VCaP (cell line): ENCODE measurements around the gene HAUS3.

Source experiments
- H3K27ac ChIP-seq: fragments of 450-650 bp; 2 replicates; pipeline ENCODE4 v1.5.1; 2017
- TF ChIP-seq, protein P1 (sequence below): fragments of 450-650 bp; conservative IDR thresholded peaks from 2 replicates; pipeline ENCODE4 v1.5.1; 2017; ENCODE audit warnings: mild to moderate bottlenecking, moderate library complexity

HAUS3 gene

DNA sequence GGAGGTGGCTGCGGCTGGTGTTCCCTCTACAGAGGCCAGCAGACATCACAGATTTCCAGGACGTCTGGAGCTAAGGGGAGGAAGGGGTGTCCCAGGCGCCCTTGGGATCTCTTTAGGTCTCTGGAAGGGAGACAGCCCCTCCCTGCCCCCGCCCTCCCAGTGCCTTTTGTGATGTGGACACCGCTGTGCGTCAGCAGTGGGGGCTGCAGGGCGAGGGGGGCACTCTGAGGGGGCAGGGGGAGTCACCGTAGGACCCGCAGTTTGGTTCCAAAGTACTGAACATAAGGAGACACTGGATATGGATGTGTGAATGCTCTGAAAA, 45.6 kb upstream of the HAUS3 start:
- TF ChIP-seq, protein P1, sequence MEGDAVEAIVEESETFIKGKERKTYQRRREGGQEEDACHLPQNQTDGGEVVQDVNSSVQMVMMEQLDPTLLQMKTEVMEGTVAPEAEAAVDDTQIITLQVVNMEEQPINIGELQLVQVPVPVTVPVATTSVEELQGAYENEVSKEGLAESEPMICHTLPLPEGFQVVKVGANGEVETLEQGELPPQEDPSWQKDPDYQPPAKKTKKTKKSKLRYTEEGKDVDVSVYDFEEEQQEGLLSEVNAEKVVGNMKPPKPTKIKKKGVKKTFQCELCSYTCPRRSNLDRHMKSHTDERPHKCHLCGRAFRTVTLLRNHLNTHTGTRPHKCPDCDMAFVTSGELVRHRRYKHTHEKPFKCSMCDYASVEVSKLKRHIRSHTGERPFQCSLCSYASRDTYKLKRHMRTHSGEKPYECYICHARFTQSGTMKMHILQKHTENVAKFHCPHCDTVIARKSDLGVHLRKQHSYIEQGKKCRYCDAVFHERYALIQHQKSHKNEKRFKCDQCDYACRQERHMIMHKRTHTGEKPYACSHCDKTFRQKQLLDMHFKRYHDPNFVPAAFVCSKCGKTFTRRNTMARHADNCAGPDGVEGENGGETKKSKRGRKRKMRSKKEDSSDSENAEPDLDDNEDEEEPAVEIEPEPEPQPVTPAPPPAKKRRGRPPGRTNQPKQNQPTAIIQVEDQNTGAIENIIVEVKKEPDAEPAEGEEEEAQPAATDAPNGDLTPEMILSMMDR, result no peak
- H3K27ac ChIP-seq, result 0 out of 2 replicates have a peak overlapping the region, but pooled peaks have one; percentile 22

DNA sequence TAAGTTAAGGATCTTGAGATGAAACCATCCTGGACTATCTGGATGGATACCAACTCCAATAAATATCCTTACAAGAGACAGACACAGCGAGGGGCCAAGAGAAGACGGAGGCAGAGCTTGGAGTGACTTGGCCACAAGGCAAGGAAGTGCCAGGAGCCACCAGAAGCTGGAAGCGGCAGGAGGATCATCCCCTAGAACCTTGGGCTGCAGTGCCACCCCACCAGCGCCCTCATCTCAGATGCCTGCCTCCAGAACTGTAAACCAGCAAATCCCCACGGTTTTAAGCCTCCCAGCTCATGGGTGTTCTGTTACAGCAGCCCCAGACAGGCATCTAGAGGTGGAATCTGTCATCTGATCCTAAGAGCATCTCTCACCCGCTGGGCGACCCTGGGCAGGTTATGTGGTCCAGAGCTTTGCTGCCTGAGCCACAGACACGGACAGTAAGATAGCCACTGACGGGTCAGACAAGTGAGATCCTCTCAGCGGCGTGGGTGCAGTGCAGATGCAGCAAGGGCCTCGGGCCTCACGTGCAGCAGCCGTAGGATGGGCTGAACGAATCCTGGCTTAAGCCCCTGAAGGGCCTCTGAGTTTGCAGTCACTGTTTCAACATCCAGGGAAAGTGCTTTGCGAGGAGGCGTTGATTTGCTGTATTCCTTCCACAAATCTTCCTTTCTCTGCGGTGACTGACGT, 45.1 kb upstream of the HAUS3 start:
- TF ChIP-seq, protein P1, result no peak
- 0 out of 2 replicates have a peak overlapping the region, but pooled peaks have one; percentile 22 for H3K27ac ChIP-seq

DNA sequence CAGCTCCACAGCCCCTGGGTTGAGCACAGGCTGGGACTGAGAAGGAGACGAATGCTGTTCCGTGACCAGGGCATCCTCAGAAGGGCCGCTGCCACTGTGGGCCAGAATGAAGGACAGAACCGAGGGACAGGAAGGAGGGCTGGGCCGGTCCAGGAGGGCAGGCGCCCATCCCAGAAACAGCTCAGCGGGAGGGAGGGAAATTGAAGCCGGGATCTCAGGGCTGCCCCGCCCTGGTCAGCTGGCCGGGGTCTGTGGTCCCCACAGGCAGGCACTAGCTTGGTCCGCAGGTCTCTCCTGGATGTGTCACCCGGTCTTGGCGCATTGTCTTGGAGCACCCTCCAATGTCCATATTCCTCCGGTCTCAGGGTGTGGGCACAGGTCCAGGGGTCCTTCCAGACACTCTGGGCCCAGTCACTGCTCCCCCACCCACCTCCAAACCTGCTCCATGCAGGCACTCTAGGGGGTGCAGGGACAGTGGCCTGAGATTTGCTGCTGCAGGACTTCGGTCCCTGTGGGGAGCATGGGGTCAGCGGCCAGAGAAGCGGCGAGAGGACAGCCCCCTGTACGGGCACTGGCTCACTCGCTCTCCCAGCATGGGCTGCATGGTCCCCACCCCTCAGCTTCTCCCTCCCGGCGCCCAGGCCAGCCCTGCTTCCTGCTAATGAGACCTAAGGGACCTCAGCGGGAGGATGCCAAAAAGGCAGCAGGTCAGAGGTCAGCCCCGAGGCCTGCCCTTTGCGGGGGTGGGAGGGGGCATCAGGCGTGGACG, 43.9 kb upstream of the HAUS3 start:
- 0 out of 2 replicates have a peak overlapping the region, but pooled peaks have one; percentile 22 for H3K27ac ChIP-seq
- TF ChIP-seq, protein P1, result no peak

DNA sequence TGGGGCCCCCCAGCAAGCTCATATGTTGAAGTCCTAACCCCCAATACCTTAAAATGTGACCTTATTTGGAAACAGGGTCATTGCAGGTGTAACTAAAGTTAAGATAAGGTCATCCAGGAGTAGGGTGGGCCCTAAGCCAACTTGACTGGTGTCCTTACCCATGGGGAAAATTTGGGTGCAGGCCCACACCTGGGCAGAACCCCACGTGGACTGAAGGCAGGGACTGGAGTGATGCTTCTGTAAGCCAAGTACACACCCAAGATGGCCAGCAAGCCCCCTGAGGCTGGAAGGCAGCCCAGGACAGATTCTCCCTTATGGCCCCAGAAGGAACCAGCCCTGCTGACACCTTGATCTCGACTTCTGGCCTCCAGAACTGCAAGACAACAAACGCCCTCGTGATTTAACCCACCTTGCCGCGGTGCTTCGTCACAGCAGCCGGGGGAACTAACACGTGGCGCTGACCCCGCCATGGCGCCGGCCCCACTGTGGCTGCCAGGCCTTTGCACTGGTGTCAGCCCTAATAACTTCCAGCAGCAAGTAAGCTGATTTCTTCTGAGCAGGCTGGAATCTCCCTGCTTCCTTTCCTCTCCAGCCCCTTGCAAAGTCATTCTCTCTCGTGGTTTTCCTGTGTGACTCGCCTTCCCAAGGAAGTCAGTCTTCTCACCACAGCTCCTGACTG, 43.2 kb upstream of the HAUS3 start:
- TF ChIP-seq, protein P1, result no peak
- no peak overlapping the region for H3K27ac ChIP-seq

DNA sequence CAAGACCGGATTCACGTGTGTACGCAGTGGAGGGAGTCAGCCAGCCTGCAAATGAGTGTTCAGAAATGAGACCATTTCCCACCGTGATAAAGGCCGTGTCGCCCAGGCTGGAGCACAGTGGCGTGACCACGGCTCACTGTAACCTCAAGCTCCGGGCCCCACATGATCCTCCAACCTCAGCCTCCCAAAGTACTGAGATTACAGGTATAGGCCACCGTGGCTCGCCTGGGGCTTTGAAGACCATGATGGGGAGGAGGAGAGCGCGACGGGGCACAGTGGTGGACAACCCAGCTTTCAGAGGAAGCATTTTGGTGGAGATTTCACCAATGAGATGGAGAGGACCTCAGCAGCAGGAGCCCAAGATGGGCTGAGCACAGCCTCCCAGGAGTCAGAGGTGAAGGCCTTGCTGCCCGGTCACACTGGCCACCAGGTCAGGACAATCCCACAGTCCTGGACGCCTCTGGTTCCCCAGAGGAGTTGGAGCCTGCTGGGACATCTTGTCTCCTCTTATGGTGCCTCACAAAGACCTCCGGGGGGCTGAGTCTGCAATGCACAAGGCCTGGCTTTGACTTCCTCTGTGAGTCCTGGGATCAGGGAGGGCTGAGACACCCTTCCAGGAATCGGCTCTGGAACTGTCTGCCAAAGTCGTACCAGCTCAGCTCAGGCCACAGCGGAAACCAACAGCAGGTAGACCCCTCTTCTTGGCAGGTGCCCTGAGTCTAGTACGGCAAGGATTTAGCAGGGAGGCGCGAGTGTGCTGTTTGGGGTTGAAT, 42.4 kb upstream of the HAUS3 start:
- H3K27ac ChIP-seq, result no peak overlapping the region
- TF ChIP-seq, protein P1, result no peak

DNA sequence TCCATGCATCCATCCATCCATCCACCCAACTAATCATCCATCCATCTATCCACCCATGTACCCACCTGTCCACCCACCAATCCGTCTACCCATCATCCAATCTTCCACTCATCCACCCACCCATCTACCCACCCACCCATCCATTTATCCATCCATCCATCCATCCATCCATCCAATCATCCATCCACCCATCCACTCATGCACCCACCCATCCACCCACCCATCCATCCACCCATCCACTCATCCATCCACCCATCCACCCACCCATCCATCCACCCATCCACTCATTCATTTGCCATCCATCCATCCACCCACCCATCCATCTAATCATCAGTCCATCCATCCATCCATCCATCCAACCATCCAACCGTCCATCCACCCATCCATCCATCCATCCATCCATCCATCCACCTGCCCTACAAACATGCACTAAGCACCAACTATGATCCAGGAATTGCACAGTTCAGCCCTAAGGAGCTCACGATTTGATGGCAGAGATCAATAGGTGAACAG, 41.3 kb upstream of the HAUS3 start:
- TF ChIP-seq, protein P1, result no peak
- no peak overlapping the region for H3K27ac ChIP-seq
